WI38 (cell line): ENCODE data around the gene PPA1.
"Not testable (repeated sequence)": the region's sequence is repeated elsewhere in the genome, so short reads cannot be mapped to it uniquely, and the experiment has no call there.

ENCODE experiments used
- H3K4me3 ChIP-seq: 2 replicates; pipeline ENCODE4 v1.5.1; 2011; ENCODE audit warnings: low read depth, mild to moderate bottlenecking, control low read depth, low read length
- CTCF ChIP-seq: IDR thresholded peaks from 2 replicates; pipeline ENCODE4 v1.5.1; 2012; ENCODE audit warnings: low read depth, mild to moderate bottlenecking, control low read depth, low read length

Gene PPA1

GRCh38 chr10:70265032-70265689 is 31.9 kb upstream of the PPA1 start:
- H3K4me3 ChIP-seq: no peak overlapping the region
- TF ChIP-seq CTCF: no peak

- TF ChIP-seq CTCF: no peak
- no peak overlapping the region for H3K4me3 ChIP-seq
These were observed 27.5 kb upstream of the PPA1 start for GRCh38 chr10:70260734-70261133.

- no peak overlapping the region for H3K4me3 ChIP-seq
- TF ChIP-seq CTCF: no peak
These were observed 27.0 kb upstream of the PPA1 start for GRCh38 chr10:70260259-70260658.

GRCh38 chr10:70258216-70258615 is 25.0 kb upstream of the PPA1 start:
- H3K4me3 ChIP-seq: no peak overlapping the region
- TF ChIP-seq CTCF: no peak

- H3K4me3 ChIP-seq: not testable (repeated sequence)
These were observed 24.6 kb upstream of the PPA1 start for GRCh38 chr10:70257816-70258215.

GRCh38 chr10:70256463-70256862 is 23.2 kb upstream of the PPA1 start:
- no peak for TF ChIP-seq CTCF
- H3K4me3 ChIP-seq: no peak overlapping the region

GRCh38 chr10:70255329-70256299 is 22.4 kb upstream of the PPA1 start:
- no peak for TF ChIP-seq CTCF
- no peak overlapping the region for H3K4me3 ChIP-seq
